HCT116 (cell line): ENCODE results near the gene HJURP. TPM values are rescaled to one million over a fixed set of nuclear protein-coding genes. Genes with fewer than 3 reads are reported as not detected.

Experiments
- ATAC-seq: fragments of 200-7000 bp; cut with Tn5 transposase; 2 replicates; pipeline ENCODE4 v1.9.1; 2020; ENCODE audit warnings: mild to moderate bottlenecking, moderate library complexity
- BruUV-seq: library from RNA; stranded (reverse); fragments of 400-500 nt; replicated peaks from 2 replicates; lab custom pipeline; 2021; lab: Mats Ljungman, UMichigan
- CTCF ChIA-PET: fragments of 300-600 bp; sonication (Branson Sonifier 250); formaldehyde crosslinking; loops from one replicate; lab custom pipeline; 2021; ENCODE audit warnings: antibody characterized with exemption; lab: Charles Lee
- POLR2A ChIA-PET: fragments of 300-600, 350-600 bp; sonication (Branson Sonifier 250); formaldehyde crosslinking; loops from one replicate; lab custom pipeline; 2021; ENCODE audit warnings: antibody characterized with exemption; lab: Charles Lee
- RAD21 ChIA-PET, 2 experiments: fragments of 300-600 bp; sonication (Branson Sonifier 250); formaldehyde crosslinking; loops; one replicate each; lab custom pipeline; 2023; ENCODE audit warnings: low total read pairs in 2 of 2; ENCODE audit not compliant: uncharacterized antibody in 2 of 2, unreplicated experiment in 2 of 2, low non-redundant PET in 1 of 2; lab: Charles Lee
- DNase-seq: peaks from one replicate; pipeline ENCODE4 v3.0.0-alpha.2; 2010; ENCODE audit warnings: low read depth, low spot score
- H2AFZ ChIP-seq: fragments of 200-600 bp; shearing (Covaris generic), sonication (generic); 2 replicates; pipeline ENCODE4 v1.6.1; 2017; ENCODE audit warnings: low read depth, mixed run types, mixed read lengths, antibody characterized with exemption, low read length; ENCODE audit not compliant: poor library complexity, severe bottlenecking
- H3K27ac ChIP-seq: 2 replicates; pipeline ENCODE4 v1.5.1; 2012; ENCODE audit warnings: low read depth, low read length
- H3K27me3 ChIP-seq: fragments of 200-600 bp; sonication (generic); 2 replicates; pipeline ENCODE4 v1.6.1; 2016; ENCODE audit warnings: mixed run types, low read length, mixed read lengths; ENCODE audit not compliant: insufficient read depth
- H3K36me3 ChIP-seq, 2 experiments: fragments of 200-500 bp in 1 of 2; fragments of 200-600 bp in 1 of 2; sonication (Bioruptor generic) in 1 of 2; sonication (generic) in 1 of 2; 2 replicates each; pipeline versions ENCODE4 v1.5.1 to v1.6.1; 2014 to 2016; ENCODE audit warnings: low read length in 2 of 2, inconsistent platforms in 1 of 2, mixed read lengths in 1 of 2, mixed run types in 1 of 2; ENCODE audit not compliant: insufficient read depth in 2 of 2, control insufficient read depth in 1 of 2
- H3K4me1 ChIP-seq, 2 experiments: fragments of 200-600 bp in 1 of 2; sonication (generic) in 1 of 2; 2 replicates each; pipeline versions ENCODE4 v1.5.1 to v1.6.1; 2012 to 2017; ENCODE audit warnings: low read length in 2 of 2, inconsistent platforms in 1 of 2, mild to moderate bottlenecking in 1 of 2, mixed read lengths in 1 of 2, mixed run types in 1 of 2, moderate library complexity in 1 of 2; ENCODE audit not compliant: insufficient read depth in 2 of 2, control insufficient read depth in 1 of 2
- H3K4me2 ChIP-seq: fragments of 200-600 bp; sonication (generic); 2 replicates; pipeline ENCODE4 v1.6.1; 2017; ENCODE audit warnings: mixed run types, low read length, mixed read lengths
- H3K4me3 ChIP-seq, 2 experiments: fragments of 200-600 bp in 1 of 2; sonication (generic) in 1 of 2; replicated peaks in 1 of 2; 2 replicates each; pipeline ENCODE4 v1.5.1; 2011 to 2016; ENCODE audit warnings: low read length in 2 of 2, control low read depth in 1 of 2, low read depth in 1 of 2, mild to moderate bottlenecking in 1 of 2, mixed read lengths in 1 of 2, mixed run types in 1 of 2
- H3K79me2 ChIP-seq: fragments of 200-600 bp; sonication (generic); 2 replicates; pipeline ENCODE4 v1.6.1; 2017; ENCODE audit warnings: mild to moderate bottlenecking, mixed run types, low read length, moderate library complexity, mixed read lengths; ENCODE audit not compliant: insufficient read depth
- H3K9ac ChIP-seq: fragments of 200-600 bp; sonication (generic); 2 replicates; pipeline ENCODE4 v1.6.1; 2016; ENCODE audit warnings: low read length, mixed read lengths
- H3K9me2 ChIP-seq: fragments of 200-600 bp; sonication (generic), shearing (Covaris generic); 2 replicates; pipeline ENCODE4 v1.6.1; 2017; ENCODE audit warnings: mixed run types, mild to moderate bottlenecking, moderate library complexity; ENCODE audit not compliant: insufficient read depth
- H3K9me3 ChIP-seq, 2 experiments: fragments of 200-500 bp in 1 of 2; fragments of 200-600 bp in 1 of 2; sonication (Bioruptor generic) in 1 of 2; sonication (generic) in 1 of 2; 2 replicates each; pipeline ENCODE4 v1.6.1; 2014 to 2017; ENCODE audit warnings: low read length in 2 of 2, mixed read lengths in 2 of 2, inconsistent platforms in 1 of 2, low read depth in 1 of 2, mild to moderate bottlenecking in 1 of 2, mixed run types in 1 of 2, moderate library complexity in 1 of 2; ENCODE audit not compliant: control insufficient read depth in 1 of 2, insufficient read depth in 1 of 2
- H4K20me1 ChIP-seq: fragments of 200-600 bp; sonication (generic), shearing (Covaris generic); 2 replicates; pipeline ENCODE4 v1.6.1; 2017; ENCODE audit warnings: mixed run types, mild to moderate bottlenecking, moderate library complexity; ENCODE audit not compliant: insufficient read depth
- CBX3 ChIP-seq: IDR thresholded peaks from 2 replicates; pipeline ENCODE4 v1.6.1; 2012; ENCODE audit warnings: low read depth
- EGR1 ChIP-seq: IDR thresholded peaks from 2 replicates; pipeline ENCODE4 v1.6.1; 2012; ENCODE audit warnings: low read depth
- ELF1 ChIP-seq: IDR thresholded peaks from 2 replicates; pipeline ENCODE4 v1.6.1; 2012; ENCODE audit warnings: low read depth, borderline replicate concordance
- EZH2 ChIP-seq: fragments of 200-600 bp; sonication (generic); IDR thresholded peaks from 2 replicates; pipeline ENCODE4 v1.6.1; 2017; ENCODE audit warnings: antibody characterized with exemption, mixed run types
- EZH2phosphoT487 ChIP-seq: fragments of 200-600 bp; IDR thresholded peaks from 2 replicates; pipeline ENCODE4 v1.6.1; 2018; ENCODE audit warnings: antibody characterized with exemption, borderline replicate concordance
- FOSL1 ChIP-seq: IDR thresholded peaks from 2 replicates; pipeline ENCODE4 v1.6.1; 2012; ENCODE audit warnings: low read depth
- JUND ChIP-seq: IDR thresholded peaks from 2 replicates; pipeline ENCODE4 v1.6.1; 2012
- SIN3A ChIP-seq: IDR thresholded peaks from 2 replicates; pipeline ENCODE4 v1.6.1; 2012; ENCODE audit warnings: low read depth
- SRF ChIP-seq: IDR thresholded peaks from 2 replicates; pipeline ENCODE4 v1.6.1; 2012; ENCODE audit warnings: low read depth
- intact Hi-C: fragments of 100-400 bp; cut with micrococcal nuclease; formaldehyde crosslinking; loops from 2 replicates; pipeline ENCODE4 v1.10.0; 2022
- total RNA-seq: library from RNA; stranded (reverse); gene quantifications from one replicate; pipeline ENCODE4 v1.2.1, GENCODE V29; 2021; ENCODE audit not compliant: unreplicated experiment
- TF ChIP-seq, protein P1 (sequence below): IDR thresholded peaks from 2 replicates; pipeline ENCODE4 v1.6.1; 2011; ENCODE audit warnings: mild to moderate bottlenecking, low read length, moderate library complexity; ENCODE audit not compliant: insufficient replicate concordance; ENCODE audit errors: extremely low read depth
- TF ChIP-seq, protein P2 (sequence below): IDR thresholded peaks from 2 replicates; pipeline ENCODE4 v1.6.1; 2012
- TF ChIP-seq, protein P3 (sequence below), 3 experiments: fragments of 200-600 bp in 1 of 3; sonication (generic) in 1 of 3; IDR thresholded peaks in 2 of 3; conservative IDR thresholded peaks in 1 of 3; 2 replicates each; pipeline ENCODE4 v1.5.1; 2012 to 2017; ENCODE audit warnings: low read depth in 2 of 3, low read length in 2 of 3, antibody characterized with exemption in 1 of 3, borderline replicate concordance in 1 of 3, control low read depth in 1 of 3, mild to moderate bottlenecking in 1 of 3, mixed read lengths in 1 of 3, mixed run types in 1 of 3, moderate library complexity in 1 of 3; ENCODE audit not compliant: insufficient read depth in 1 of 3

The HJURP gene
- total RNA-seq, 1 experiment from 2014 or later, result 64.1 TPM

- no peaks in the 10 kb centered on the region for H3K27me3 ChIP-seq
- POLR2A ChIA-PET, result no interaction called here
- no TSS peak for BruUV-seq
- CTCF ChIA-PET, result no interaction called here
- TF ChIP-seq EGR1, result no peak
- no peak for TF ChIP-seq CBX3
- TF ChIP-seq EZH2, result no peak
- no peak for TF ChIP-seq JUND
- TF ChIP-seq, protein P1, sequence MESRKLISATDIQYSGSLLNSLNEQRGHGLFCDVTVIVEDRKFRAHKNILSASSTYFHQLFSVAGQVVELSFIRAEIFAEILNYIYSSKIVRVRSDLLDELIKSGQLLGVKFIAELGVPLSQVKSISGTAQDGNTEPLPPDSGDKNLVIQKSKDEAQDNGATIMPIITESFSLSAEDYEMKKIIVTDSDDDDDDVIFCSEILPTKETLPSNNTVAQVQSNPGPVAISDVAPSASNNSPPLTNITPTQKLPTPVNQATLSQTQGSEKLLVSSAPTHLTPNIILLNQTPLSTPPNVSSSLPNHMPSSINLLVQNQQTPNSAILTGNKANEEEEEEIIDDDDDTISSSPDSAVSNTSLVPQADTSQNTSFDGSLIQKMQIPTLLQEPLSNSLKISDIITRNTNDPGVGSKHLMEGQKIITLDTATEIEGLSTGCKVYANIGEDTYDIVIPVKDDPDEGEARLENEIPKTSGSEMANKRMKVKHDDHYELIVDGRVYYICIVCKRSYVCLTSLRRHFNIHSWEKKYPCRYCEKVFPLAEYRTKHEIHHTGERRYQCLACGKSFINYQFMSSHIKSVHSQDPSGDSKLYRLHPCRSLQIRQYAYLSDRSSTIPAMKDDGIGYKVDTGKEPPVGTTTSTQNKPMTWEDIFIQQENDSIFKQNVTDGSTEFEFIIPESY, result no peak
- no peak for TF ChIP-seq FOSL1
- no peak for TF ChIP-seq SIN3A
- TF ChIP-seq, protein P2, sequence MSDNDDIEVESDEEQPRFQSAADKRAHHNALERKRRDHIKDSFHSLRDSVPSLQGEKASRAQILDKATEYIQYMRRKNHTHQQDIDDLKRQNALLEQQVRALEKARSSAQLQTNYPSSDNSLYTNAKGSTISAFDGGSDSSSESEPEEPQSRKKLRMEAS, result no peak
- TF ChIP-seq SRF, result no peak
- TF ChIP-seq ELF1, result no peak
- TF ChIP-seq, protein P3, sequence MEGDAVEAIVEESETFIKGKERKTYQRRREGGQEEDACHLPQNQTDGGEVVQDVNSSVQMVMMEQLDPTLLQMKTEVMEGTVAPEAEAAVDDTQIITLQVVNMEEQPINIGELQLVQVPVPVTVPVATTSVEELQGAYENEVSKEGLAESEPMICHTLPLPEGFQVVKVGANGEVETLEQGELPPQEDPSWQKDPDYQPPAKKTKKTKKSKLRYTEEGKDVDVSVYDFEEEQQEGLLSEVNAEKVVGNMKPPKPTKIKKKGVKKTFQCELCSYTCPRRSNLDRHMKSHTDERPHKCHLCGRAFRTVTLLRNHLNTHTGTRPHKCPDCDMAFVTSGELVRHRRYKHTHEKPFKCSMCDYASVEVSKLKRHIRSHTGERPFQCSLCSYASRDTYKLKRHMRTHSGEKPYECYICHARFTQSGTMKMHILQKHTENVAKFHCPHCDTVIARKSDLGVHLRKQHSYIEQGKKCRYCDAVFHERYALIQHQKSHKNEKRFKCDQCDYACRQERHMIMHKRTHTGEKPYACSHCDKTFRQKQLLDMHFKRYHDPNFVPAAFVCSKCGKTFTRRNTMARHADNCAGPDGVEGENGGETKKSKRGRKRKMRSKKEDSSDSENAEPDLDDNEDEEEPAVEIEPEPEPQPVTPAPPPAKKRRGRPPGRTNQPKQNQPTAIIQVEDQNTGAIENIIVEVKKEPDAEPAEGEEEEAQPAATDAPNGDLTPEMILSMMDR (IDR thresholded peaks at IDR 0.05 in 2 of 3, conservative IDR thresholded peaks at IDR 0.05 in 1 of 3; ENCODE audit: borderline replicate concordance in 1 of 3, insufficient read depth in 1 of 3, low read depth in 2 of 3, low read length in 2 of 3), result no peak
- no peak for TF ChIP-seq EZH2phosphoT487
- peaks cover 97% of the 10 kb centered on the region for H3K79me2 ChIP-seq
- H3K9me3 ChIP-seq, result no peaks in the 10 kb centered on the region
- no peaks in the 10 kb centered on the region for H3K9me2 ChIP-seq
- H3K4me1 ChIP-seq, result no peaks in the 10 kb centered on the region
- no peak overlapping the region for H3K27ac ChIP-seq
- DNase-seq (no peak), ATAC-seq (no peak)
- H3K4me3 ChIP-seq, result no peak overlapping the region
- intact Hi-C loops, result loop anchor here (10.0 kb wide), 1 partner anchor 354 kb away; no protein-coding TSS in a partner anchor
- peaks cover 26% of the 10 kb centered on the region; the same call in 1 of the 2 replicates for H4K20me1 ChIP-seq
- H3K9ac ChIP-seq, result no peak overlapping the region
- RAD21 ChIA-PET, result no interaction called here
- peaks cover 80 to 90% of the 10 kb centered on the region in 2 experiments for H3K36me3 ChIP-seq
- H3K4me2 ChIP-seq, result no peak overlapping the region
- no peak overlapping the region for H2AFZ ChIP-seq
Measured at GRCh38 chr2:233838726-233839446, 15.4 kb downstream of the HJURP start.
